ENCODE results near the gene CACNA1C.

The CACNA1C gene

GRCh38 chr12:2411616-2412304, 359.0 kb downstream of the CACNA1C start:
- peak; percentile 83 for DNase-seq
- Histone ChIP-seq H3K4me3 (ENCODE audit: low read depth, low read length) (no peak overlapping the region), H3K27me3 (ENCODE audit: insufficient read depth, low read depth, severe bottlenecking) (no peaks in the 10 kb centered on the region), H3K27ac (peak overlapping the region; percentile 77), H3K36me3 (no peaks in the 10 kb centered on the region), H3K9me3 (ENCODE audit: severe bottlenecking) (no peaks in the 10 kb centered on the region)
- TF ChIP-seq CTCF (IDR thresholded peaks at IDR 0.05; ENCODE audit: low read depth, low read length) = no peak

- peak overlapping the region; percentile 77 for H3K27ac ChIP-seq
- peak; percentile 29; the same call in 1 of the 2 replicates for TF ChIP-seq CTCF (IDR thresholded peaks at IDR 0.05; ENCODE audit: low read depth, low read length)
These were observed 359.5 kb downstream of the CACNA1C start for GRCh38 chr12:2412305-2412643.

GRCh38 chr12:2413301-2413700, 360.5 kb downstream of the CACNA1C start:
- Histone ChIP-seq H3K9me3 (ENCODE audit: severe bottlenecking) (no peaks in the 10 kb centered on the region), H3K27me3 (ENCODE audit: insufficient read depth, low read depth, severe bottlenecking) (no peaks in the 10 kb centered on the region), H3K27ac (no peak overlapping the region), H3K36me3 (no peaks in the 10 kb centered on the region), H3K4me3 (ENCODE audit: low read depth, low read length) (no peak overlapping the region)
- no peak for DNase-seq
- no peak for TF ChIP-seq CTCF (IDR thresholded peaks at IDR 0.05; ENCODE audit: low read depth, low read length)

More at GRCh38 chr12:2412305-2412643, 359.5 kb downstream of the CACNA1C start:
- Histone ChIP-seq H3K27me3 (ENCODE audit: insufficient read depth, low read depth, severe bottlenecking) (no peaks in the 10 kb centered on the region), H3K4me3 (ENCODE audit: low read depth, low read length) (no peak overlapping the region), H3K36me3 (no peaks in the 10 kb centered on the region), H3K9me3 (ENCODE audit: severe bottlenecking) (no peaks in the 10 kb centered on the region)
- DNase-seq = peak; percentile 78

- Histone ChIP-seq H3K27ac (no peak overlapping the region), H3K36me3 (no peaks in the 10 kb centered on the region), H3K27me3 (ENCODE audit: insufficient read depth, low read depth, severe bottlenecking) (no peaks in the 10 kb centered on the region), H3K4me3 (ENCODE audit: low read depth, low read length) (no peak overlapping the region), H3K9me3 (ENCODE audit: severe bottlenecking) (no peaks in the 10 kb centered on the region)
- DNase-seq = no peak
- no peak for TF ChIP-seq CTCF (IDR thresholded peaks at IDR 0.05; ENCODE audit: low read depth, low read length)
These were observed 361.4 kb downstream of the CACNA1C start for GRCh38 chr12:2413999-2414792.

- no peak overlapping the region for H3K27ac ChIP-seq
- TF ChIP-seq CTCF (IDR thresholded peaks at IDR 0.05; ENCODE audit: low read depth, low read length) = 0 out of 2 replicates have a peak, but pooled peaks have one; percentile 11
- H3K4me3 ChIP-seq (ENCODE audit: low read depth, low read length) = no peak overlapping the region
- DNase-seq = no peak
- no peaks in the 10 kb centered on the region for H3K9me3 ChIP-seq (ENCODE audit: severe bottlenecking)
- H3K27me3 ChIP-seq (ENCODE audit: insufficient read depth, low read depth, severe bottlenecking) = no peaks in the 10 kb centered on the region
- H3K36me3 ChIP-seq = no peaks in the 10 kb centered on the region
These were observed 362.2 kb downstream of the CACNA1C start for GRCh38 chr12:2414810-2415567.
